K562 (cell line): ENCODE measurements around the gene DPP8. TPM values are rescaled to one million over a fixed set of nuclear protein-coding genes. Genes with fewer than 3 reads are reported as not detected.

Experiments used
- BCOR ChIP-seq: fragments of 450-650 bp; IDR thresholded peaks from 2 replicates; pipeline ENCODE4 v1.6.1; 2016
- DNMT1 ChIP-seq: fragments of 450-650 bp; IDR thresholded peaks from 2 replicates; pipeline ENCODE4 v1.6.1; 2016; ENCODE audit warnings: antibody characterized with exemption, mild to moderate bottlenecking
- EWSR1 ChIP-seq: fragments of 450-650 bp; IDR thresholded peaks from 2 replicates; pipeline ENCODE4 v1.6.1; 2018; ENCODE audit warnings: borderline replicate concordance, mild to moderate bottlenecking, low read depth, moderate library complexity; ENCODE audit not compliant: partially characterized antibody
- KLF1 ChIP-seq: fragments of 450-650 bp; IDR thresholded peaks from 2 replicates; pipeline ENCODE4 v1.6.1; 2016; ENCODE audit warnings: missing genetic modification characterization, missing compliant biosample characterization
- MAZ ChIP-seq, 2 experiments: fragments of 450-650 bp in 1 of 2; sonication (generic) in 1 of 2; formaldehyde crosslinking; IDR thresholded peaks in 1 of 2; conservative IDR thresholded peaks in 1 of 2; 2 replicates each; pipeline versions ENCODE4 v1.4.0 to v1.5.0; 2020; ENCODE audit warnings: mild to moderate bottlenecking in 1 of 2, missing genetic modification reagents in 1 of 2
- NEUROD1 ChIP-seq: fragments of 150-350 bp; IDR thresholded peaks from 2 replicates; pipeline ENCODE4 v1.6.1; 2014; ENCODE audit warnings: borderline replicate concordance, low read length, low read depth; ENCODE audit not compliant: partially characterized antibody
- NFIX ChIP-seq: fragments of 250-450 bp; sonication (Bioruptor Pico); IDR thresholded peaks from 2 replicates; pipeline ENCODE4 v1.4.0; 2020; ENCODE audit warnings: low read depth, mild to moderate bottlenecking, moderate library complexity
- NONO ChIP-seq, 2 experiments: fragments of 200-400 bp in 1 of 2; fragments of 450-650 bp in 1 of 2; formaldehyde crosslinking in 1 of 2; IDR thresholded peaks; 2 replicates each; pipeline ENCODE4 v1.6.1; 2017; ENCODE audit warnings: low read depth in 2 of 2, mild to moderate bottlenecking in 2 of 2, moderate library complexity in 2 of 2, low read length in 1 of 2
- OTX1 ChIP-seq: fragments of 450-650 bp; formaldehyde crosslinking; IDR thresholded peaks from 2 replicates; pipeline ENCODE4 v1.4.0; 2022; ENCODE audit warnings: mild to moderate bottlenecking
- POLR3G ChIP-seq: IDR thresholded peaks from 2 replicates; pipeline ENCODE4 v1.6.1; 2011; ENCODE audit not compliant: insufficient read length, insufficient replicate concordance; ENCODE audit errors: extremely low read depth
- STAT5A ChIP-seq: IDR thresholded peaks from 2 replicates; pipeline ENCODE4 v1.6.1; 2012; ENCODE audit warnings: low read length, inconsistent platforms, borderline replicate concordance
- ZNF146 ChIP-seq: IDR thresholded peaks from one replicate; pipeline ENCODE4 v1.6.1; 2018; ENCODE audit warnings: missing compliant biosample characterization; ENCODE audit not compliant: unreplicated experiment
- ZNF311 ChIP-seq: fragments of 250-450 bp; sonication (Bioruptor Pico); IDR thresholded peaks from 2 replicates; pipeline ENCODE4 v1.4.0; 2020; ENCODE audit warnings: mild to moderate bottlenecking, moderate library complexity
- polyA plus RNA-seq, 8 experiments: library from polyadenylated mRNA; depleted of rRNA in 4 of 8; stranded (reverse) in 5 of 8; unstranded in 3 of 8; fragments of >200 nt; fragmentation: Nextera tagmentation in 2 of 8; fragmentation: Illumina TruSeq in 1 of 8; extraction: Ambion mirVana in 2 of 8; extraction: Trizol in 1 of 8; gene quantifications; 2 replicates each; pipeline versions ENCODE4 v1.2.1 to v1.2.3, GENCODE V29; 2011 to 2014; ENCODE audit warnings: inconsistent platforms in 1 of 8, missing spikeins in 1 of 8
- total RNA-seq, 7 experiments: library from RNA; depleted of rRNA in 6 of 7; stranded (reverse); fragments of >200 nt in 6 of 7; fragmentation: Illumina TruSeq in 2 of 7; extraction: Trizol in 2 of 7; gene quantifications; 2 replicates each; pipeline versions ENCODE4 v1.2.1 to v1.2.3, GENCODE V29; 2011 to 2021; ENCODE audit warnings: low replicate concordance in 1 of 7
- TF ChIP-seq, protein P1 (sequence below): fragments of 450-650 bp; IDR thresholded peaks from 2 replicates; pipeline ENCODE4 v1.6.1; 2016; ENCODE audit warnings: mild to moderate bottlenecking, moderate library complexity
- TF ChIP-seq, protein P2 (sequence below): conservative IDR thresholded peaks from 2 replicates; pipeline ENCODE4 v1.6.1; 2011; ENCODE audit warnings: low read depth, mild to moderate bottlenecking, low read length; ENCODE audit not compliant: control insufficient read depth

The DPP8 gene
- total and polyA plus RNA-seq, 9 of the 15 experiments (the other 6 are each of a cell fraction or from before 2014, with no cell fraction given): 5.5 to 36.7 (median 20.7) TPM

DNA sequence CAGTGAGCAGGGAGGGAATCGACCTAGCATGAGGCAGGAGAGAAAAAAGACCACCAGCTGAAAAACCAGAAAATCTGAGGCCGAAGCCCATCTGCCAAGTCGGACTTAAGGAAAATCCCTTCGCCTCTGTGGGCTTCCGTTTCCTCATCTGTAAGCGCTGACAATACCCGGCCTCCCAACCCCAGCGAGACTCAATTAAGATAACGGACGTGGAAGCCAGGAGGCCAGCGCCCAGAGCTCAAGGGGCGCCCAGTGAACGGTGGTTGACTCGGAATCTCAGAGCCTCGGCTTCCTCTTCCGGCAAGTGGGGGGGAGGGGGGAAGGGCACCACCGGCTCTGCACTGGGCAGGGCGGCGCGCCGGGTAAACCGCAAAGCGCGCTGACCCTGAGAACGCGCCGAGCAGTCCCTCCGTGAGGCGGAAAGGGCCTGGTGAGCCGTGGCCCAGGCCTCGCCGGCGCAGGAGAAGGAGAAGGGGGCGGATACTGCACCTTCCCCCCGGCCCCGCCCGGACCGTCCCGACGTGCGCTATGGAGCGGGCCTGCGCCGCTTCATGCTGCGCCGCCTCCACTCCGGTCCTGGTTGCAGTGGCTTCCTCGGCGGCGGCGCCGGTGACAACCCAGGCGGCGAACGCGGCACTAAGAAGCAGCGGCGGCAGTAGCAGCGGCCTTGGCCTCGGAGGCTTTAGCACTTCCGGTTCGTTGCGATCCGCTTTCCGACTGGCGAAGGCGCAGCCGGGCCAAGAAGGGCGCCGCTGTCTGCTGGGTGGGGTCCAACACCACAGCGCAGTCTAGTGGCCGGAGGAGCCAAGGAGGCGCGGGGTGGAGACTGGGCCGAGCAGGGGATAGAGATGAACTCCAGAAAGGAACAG lies at the start of gene DPP8 (continued):
- TF ChIP-seq, protein P1, sequence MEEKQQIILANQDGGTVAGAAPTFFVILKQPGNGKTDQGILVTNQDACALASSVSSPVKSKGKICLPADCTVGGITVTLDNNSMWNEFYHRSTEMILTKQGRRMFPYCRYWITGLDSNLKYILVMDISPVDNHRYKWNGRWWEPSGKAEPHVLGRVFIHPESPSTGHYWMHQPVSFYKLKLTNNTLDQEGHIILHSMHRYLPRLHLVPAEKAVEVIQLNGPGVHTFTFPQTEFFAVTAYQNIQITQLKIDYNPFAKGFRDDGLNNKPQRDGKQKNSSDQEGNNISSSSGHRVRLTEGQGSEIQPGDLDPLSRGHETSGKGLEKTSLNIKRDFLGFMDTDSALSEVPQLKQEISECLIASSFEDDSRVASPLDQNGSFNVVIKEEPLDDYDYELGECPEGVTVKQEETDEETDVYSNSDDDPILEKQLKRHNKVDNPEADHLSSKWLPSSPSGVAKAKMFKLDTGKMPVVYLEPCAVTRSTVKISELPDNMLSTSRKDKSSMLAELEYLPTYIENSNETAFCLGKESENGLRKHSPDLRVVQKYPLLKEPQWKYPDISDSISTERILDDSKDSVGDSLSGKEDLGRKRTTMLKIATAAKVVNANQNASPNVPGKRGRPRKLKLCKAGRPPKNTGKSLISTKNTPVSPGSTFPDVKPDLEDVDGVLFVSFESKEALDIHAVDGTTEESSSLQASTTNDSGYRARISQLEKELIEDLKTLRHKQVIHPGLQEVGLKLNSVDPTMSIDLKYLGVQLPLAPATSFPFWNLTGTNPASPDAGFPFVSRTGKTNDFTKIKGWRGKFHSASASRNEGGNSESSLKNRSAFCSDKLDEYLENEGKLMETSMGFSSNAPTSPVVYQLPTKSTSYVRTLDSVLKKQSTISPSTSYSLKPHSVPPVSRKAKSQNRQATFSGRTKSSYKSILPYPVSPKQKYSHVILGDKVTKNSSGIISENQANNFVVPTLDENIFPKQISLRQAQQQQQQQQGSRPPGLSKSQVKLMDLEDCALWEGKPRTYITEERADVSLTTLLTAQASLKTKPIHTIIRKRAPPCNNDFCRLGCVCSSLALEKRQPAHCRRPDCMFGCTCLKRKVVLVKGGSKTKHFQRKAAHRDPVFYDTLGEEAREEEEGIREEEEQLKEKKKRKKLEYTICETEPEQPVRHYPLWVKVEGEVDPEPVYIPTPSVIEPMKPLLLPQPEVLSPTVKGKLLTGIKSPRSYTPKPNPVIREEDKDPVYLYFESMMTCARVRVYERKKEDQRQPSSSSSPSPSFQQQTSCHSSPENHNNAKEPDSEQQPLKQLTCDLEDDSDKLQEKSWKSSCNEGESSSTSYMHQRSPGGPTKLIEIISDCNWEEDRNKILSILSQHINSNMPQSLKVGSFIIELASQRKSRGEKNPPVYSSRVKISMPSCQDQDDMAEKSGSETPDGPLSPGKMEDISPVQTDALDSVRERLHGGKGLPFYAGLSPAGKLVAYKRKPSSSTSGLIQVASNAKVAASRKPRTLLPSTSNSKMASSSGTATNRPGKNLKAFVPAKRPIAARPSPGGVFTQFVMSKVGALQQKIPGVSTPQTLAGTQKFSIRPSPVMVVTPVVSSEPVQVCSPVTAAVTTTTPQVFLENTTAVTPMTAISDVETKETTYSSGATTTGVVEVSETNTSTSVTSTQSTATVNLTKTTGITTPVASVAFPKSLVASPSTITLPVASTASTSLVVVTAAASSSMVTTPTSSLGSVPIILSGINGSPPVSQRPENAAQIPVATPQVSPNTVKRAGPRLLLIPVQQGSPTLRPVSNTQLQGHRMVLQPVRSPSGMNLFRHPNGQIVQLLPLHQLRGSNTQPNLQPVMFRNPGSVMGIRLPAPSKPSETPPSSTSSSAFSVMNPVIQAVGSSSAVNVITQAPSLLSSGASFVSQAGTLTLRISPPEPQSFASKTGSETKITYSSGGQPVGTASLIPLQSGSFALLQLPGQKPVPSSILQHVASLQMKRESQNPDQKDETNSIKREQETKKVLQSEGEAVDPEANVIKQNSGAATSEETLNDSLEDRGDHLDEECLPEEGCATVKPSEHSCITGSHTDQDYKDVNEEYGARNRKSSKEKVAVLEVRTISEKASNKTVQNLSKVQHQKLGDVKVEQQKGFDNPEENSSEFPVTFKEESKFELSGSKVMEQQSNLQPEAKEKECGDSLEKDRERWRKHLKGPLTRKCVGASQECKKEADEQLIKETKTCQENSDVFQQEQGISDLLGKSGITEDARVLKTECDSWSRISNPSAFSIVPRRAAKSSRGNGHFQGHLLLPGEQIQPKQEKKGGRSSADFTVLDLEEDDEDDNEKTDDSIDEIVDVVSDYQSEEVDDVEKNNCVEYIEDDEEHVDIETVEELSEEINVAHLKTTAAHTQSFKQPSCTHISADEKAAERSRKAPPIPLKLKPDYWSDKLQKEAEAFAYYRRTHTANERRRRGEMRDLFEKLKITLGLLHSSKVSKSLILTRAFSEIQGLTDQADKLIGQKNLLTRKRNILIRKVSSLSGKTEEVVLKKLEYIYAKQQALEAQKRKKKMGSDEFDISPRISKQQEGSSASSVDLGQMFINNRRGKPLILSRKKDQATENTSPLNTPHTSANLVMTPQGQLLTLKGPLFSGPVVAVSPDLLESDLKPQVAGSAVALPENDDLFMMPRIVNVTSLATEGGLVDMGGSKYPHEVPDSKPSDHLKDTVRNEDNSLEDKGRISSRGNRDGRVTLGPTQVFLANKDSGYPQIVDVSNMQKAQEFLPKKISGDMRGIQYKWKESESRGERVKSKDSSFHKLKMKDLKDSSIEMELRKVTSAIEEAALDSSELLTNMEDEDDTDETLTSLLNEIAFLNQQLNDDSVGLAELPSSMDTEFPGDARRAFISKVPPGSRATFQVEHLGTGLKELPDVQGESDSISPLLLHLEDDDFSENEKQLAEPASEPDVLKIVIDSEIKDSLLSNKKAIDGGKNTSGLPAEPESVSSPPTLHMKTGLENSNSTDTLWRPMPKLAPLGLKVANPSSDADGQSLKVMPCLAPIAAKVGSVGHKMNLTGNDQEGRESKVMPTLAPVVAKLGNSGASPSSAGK: no peak
- TF ChIP-seq STAT5A (0 out of 2 replicates have a peak, but pooled peaks have one; percentile 17), NFIX (CRISPR knock-in tag) (no peak), OTX1 (CRISPR knock-in tag) (no peak), NEUROD1 (peak; percentile 82), BCOR (peak; percentile 49), MAZ (CRISPR knock-in tag; conservative IDR thresholded peaks at IDR 0.05 in 1 of 2, IDR thresholded peaks at IDR 0.05 in 1 of 2) (peak; percentile 81 to 94), ZNF146 (CRISPR knock-in tag) (no peak), ZNF311 (CRISPR knock-in tag) (no peak), EWSR1 (no peak), DNMT1 (no peak), POLR3G (no peak), NONO (IDR thresholded peaks at IDR 0.05; ENCODE audit: low read depth in 2 of 2, low read length in 1 of 2) (peak; percentile 89 to 90; a peak in 3 of 4 replicates), KLF1 (tag) (peak; percentile 54)
- TF ChIP-seq, protein P2, sequence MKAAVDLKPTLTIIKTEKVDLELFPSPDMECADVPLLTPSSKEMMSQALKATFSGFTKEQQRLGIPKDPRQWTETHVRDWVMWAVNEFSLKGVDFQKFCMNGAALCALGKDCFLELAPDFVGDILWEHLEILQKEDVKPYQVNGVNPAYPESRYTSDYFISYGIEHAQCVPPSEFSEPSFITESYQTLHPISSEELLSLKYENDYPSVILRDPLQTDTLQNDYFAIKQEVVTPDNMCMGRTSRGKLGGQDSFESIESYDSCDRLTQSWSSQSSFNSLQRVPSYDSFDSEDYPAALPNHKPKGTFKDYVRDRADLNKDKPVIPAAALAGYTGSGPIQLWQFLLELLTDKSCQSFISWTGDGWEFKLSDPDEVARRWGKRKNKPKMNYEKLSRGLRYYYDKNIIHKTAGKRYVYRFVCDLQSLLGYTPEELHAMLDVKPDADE: peak; percentile 83; the same call in 1 of the 2 replicates
